Lower leg skin (tissue), 4 donors: Measurements from ENCODE around the gene LYSMD2. TPM values are rescaled to one million over a fixed set of nuclear protein-coding genes. Genes with fewer than 3 reads are reported as not detected.

ENCODE experiments used
- DNase-seq, 2 donors: peaks; one replicate each; pipeline ENCODE4 v3.0.0-alpha.2; 2019; ENCODE audit warnings: low spot score in 2 of 2
- H3K4me3 ChIP-seq: fragments of 200-600 bp; sonication (generic); 2 replicates; pipeline ENCODE4 v1.5.1; 2017; ENCODE audit warnings: mild to moderate bottlenecking, low read depth; ENCODE audit not compliant: poor library complexity, severe bottlenecking
- POLR2A ChIP-seq, 2 donors: fragments of 450-650 bp; IDR thresholded peaks; one replicate each; pipeline ENCODE4 v1.6.1; 2016 to 2017; ENCODE audit warnings: antibody characterized with exemption in 2 of 2, mild to moderate bottlenecking in 1 of 2, moderate library complexity in 1 of 2
- WGBS, 2 donors: methylation state at CpG; one replicate each; pipeline ENCODE4 v1.1.5; 2018; 5-methylcytosine and 5-hydroxymethylcytosine counted together
- intact Hi-C: fragments of 100-400 bp; cut with DNase I; formaldehyde crosslinking; loops from one replicate; pipeline ENCODE4 v1.15.0; 2023; ENCODE audit warnings: low total_unique reads
- total RNA-seq, 4 donors: library from RNA; depleted of rRNA; stranded (reverse); fragments of >200 nt; gene quantifications; one replicate each; pipeline ENCODE4 v1.1.0, GENCODE V29; 2016
- TF ChIP-seq, protein P1 (sequence below), 3 donors: fragments of 450-650 bp; IDR thresholded peaks; one replicate each; pipeline ENCODE4 v1.5.1; 2016; ENCODE audit warnings: antibody characterized with exemption in 3 of 3, mild to moderate bottlenecking in 3 of 3, moderate library complexity in 2 of 3

Gene LYSMD2
- total RNA-seq, 4 donors from 2014 or later, result 6.6 to 17.9 (median 13.0) TPM

DNA sequence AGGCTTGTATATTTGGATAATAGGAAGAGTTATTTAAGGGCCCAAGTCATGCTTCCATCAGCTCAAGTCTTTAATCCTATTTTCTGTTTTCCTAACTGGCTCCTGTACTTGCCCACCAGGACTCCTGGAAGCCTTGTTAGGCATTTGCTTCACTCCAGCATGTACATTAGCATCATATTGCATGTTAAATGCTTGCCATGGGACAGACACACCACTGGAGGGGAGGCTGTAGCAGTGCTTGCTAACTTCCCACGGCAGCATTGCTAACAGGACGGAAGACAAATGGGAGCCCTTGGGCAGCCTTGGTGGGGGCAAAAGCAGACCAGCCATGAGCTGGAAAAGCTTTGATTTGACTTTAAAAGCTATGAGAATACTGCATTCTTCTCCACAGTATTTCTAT lies 20.0 kb upstream of the LYSMD2 start:
- intact Hi-C loops, result no loop called here
- DNase-seq, result no peak
- H3K4me3 ChIP-seq, result no peak overlapping the region
- TF ChIP-seq, protein P1, sequence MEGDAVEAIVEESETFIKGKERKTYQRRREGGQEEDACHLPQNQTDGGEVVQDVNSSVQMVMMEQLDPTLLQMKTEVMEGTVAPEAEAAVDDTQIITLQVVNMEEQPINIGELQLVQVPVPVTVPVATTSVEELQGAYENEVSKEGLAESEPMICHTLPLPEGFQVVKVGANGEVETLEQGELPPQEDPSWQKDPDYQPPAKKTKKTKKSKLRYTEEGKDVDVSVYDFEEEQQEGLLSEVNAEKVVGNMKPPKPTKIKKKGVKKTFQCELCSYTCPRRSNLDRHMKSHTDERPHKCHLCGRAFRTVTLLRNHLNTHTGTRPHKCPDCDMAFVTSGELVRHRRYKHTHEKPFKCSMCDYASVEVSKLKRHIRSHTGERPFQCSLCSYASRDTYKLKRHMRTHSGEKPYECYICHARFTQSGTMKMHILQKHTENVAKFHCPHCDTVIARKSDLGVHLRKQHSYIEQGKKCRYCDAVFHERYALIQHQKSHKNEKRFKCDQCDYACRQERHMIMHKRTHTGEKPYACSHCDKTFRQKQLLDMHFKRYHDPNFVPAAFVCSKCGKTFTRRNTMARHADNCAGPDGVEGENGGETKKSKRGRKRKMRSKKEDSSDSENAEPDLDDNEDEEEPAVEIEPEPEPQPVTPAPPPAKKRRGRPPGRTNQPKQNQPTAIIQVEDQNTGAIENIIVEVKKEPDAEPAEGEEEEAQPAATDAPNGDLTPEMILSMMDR (IDR thresholded peaks at IDR 0.05), result no peak
- TF ChIP-seq POLR2A (IDR thresholded peaks at IDR 0.05), result no peak
- WGBS, 2 donors, result 93 to 95% methylated on average over 2 of the region's 2 CpGs

DNA sequence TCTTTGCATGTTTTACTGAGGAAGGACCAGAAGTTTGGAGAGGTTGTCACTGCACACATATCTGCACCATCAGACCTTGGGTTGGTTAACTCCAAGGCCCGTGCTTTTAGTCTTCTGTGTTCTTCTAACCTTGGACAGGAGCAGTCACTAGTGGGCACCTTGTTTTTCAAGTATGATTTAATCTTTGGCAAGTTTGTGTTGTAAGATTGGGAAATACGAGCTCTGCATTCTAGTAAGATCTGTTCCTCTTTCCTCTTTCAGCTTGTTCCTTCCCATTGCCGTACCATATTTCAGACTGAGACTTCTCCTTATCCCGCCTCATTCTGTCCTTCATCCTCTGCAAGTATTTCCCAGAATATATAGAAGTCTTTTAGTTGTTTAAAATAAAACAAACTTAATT lies 19.0 kb upstream of the LYSMD2 start:
- 81 to 84% methylated on average over 4 of the region's 4 CpGs for WGBS, 2 donors
- DNase-seq, result no peak
- intact Hi-C loops, result no loop called here
- TF ChIP-seq POLR2A (IDR thresholded peaks at IDR 0.05), result no peak
- TF ChIP-seq, protein P1 (IDR thresholded peaks at IDR 0.05), result no peak
- no peak overlapping the region for H3K4me3 ChIP-seq

DNA sequence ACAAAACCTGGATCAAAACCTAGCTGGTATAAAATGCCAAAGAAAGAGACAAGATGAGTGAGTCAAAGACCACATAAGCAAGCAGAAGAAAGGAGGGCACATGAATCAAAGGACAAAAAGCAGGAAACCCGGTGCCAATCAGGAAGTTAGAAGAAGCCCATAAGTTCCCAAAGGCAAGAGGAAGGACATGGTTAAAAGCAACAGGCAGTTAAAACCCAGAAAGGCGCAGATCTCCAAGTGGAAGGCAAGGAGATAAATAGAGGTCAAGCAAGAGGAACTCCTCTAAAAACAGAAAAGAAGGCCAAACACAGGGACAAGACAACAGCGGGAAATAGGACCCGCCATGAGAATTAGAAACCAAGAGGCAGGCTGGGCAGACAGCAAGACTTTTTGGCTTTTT lies 18.3 kb upstream of the LYSMD2 start:
- intact Hi-C loops, result no loop called here

DNA sequence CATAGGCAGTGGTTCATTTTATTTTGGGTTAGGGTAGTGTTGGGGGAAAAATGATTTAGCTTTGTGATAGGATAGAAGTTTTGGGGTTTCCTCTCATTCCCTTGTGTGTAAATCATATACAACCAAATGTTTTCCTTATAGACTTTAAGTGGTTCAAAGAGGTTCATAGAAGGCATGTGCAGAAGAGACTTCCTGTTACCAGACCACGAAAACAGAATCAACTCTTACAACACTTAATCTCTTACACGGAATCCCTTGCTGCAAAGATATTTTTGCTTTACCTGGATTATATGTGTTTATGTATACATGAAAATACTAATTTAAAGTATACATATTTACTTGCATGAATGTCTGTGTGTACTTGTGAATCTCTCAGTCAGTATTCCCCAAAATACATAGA lies 16.8 kb upstream of the LYSMD2 start:
- DNase-seq, result no peak
- TF ChIP-seq, protein P1 (IDR thresholded peaks at IDR 0.05), result no peak
- no peak for TF ChIP-seq POLR2A (IDR thresholded peaks at IDR 0.05)
- intact Hi-C loops, result no loop called here
- WGBS, 2 donors, result 83 to 88% methylated on average over 2 of the region's 2 CpGs
- no peak overlapping the region for H3K4me3 ChIP-seq

More for the DNA sequence above, 18.3 kb upstream of the LYSMD2 start:
- TF ChIP-seq, protein P1 (IDR thresholded peaks at IDR 0.05), result no peak
- TF ChIP-seq POLR2A (IDR thresholded peaks at IDR 0.05), result no peak
- no peak for DNase-seq
- no peak overlapping the region for H3K4me3 ChIP-seq
- WGBS, 2 donors, result 78 to 86% methylated on average over 4 of the region's 4 CpGs

DNA sequence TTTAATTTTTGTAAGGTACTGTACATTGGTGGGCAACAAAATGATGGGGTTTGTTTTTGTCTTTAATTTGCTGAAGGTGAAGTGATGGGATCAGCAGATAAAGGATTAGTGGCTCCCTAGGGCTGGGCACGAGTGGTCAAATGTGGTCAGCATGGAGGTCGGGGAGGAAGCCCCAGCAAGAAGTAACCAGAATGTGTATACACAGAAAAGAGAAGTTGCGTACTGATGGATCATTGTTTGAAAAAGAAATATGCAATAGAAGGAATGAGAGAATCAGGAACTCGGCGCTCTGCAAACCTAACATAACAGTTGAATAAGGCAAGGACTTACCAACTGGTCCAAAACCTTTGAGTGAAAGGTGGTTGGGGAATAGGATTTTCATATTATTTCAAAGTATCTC lies 15.4 kb upstream of the LYSMD2 start:
- TF ChIP-seq POLR2A (IDR thresholded peaks at IDR 0.05), result no peak
- TF ChIP-seq, protein P1 (IDR thresholded peaks at IDR 0.05), result no peak
- WGBS, 2 donors, result 75 to 88% methylated on average over 5 of the region's 5 CpGs
- intact Hi-C loops, result no loop called here
- H3K4me3 ChIP-seq, result no peak overlapping the region
- no peak for DNase-seq
